Hepatocyte (in vitro differentiated cells): Measurements from ENCODE around the gene LDLRAD1.

Experiments
- EZH2 ChIP-seq: fragments of 200-600 bp; sonication (generic); IDR thresholded peaks from 2 replicates; pipeline ENCODE4 v1.6.1; 2016; ENCODE audit warnings: antibody characterized with exemption, mild to moderate bottlenecking, borderline replicate concordance
- EZH2phosphoT487 ChIP-seq: fragments of 200-600 bp; sonication (generic); IDR thresholded peaks from one replicate; pipeline ENCODE4 v1.6.1; 2018; ENCODE audit warnings: antibody characterized with exemption, mild to moderate bottlenecking, low read depth, moderate library complexity; ENCODE audit not compliant: unreplicated experiment, severe bottlenecking
- TF ChIP-seq, protein P1 (sequence below): fragments of 200-600 bp; sonication (generic); IDR thresholded peaks from 2 replicates; pipeline ENCODE4 v1.5.1; 2016; ENCODE audit warnings: antibody characterized with exemption, mild to moderate bottlenecking; ENCODE audit not compliant: poor library complexity

DNA sequence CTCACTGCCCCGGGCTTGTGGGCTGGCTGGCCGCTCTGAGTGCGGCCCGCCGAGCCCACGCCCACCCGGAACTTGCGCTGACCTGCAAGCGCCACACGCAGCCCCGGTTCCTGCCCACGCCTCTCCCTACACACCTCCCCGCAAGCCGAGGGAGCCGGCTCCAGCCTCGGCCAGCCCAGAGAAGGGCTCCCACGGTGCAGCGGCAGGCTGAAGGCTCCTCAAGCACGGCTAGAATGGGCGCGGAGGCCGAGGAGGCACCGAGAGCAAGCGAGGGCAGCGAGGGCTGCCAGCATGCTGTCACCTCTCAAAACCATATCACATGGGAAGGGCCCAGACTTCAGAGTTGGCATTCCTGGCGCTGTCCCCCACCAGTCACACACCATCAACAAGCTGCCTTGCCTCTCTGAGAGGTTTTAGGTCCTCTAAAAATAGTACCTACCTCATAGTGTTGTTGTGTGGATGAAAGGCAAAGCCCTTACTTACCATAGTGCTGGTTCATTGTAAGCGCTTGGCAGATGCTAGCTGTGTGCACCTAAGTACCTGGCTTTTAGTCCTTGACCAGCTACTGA lies 13.4 kb downstream of the LDLRAD1 start:
- TF ChIP-seq, protein P1, sequence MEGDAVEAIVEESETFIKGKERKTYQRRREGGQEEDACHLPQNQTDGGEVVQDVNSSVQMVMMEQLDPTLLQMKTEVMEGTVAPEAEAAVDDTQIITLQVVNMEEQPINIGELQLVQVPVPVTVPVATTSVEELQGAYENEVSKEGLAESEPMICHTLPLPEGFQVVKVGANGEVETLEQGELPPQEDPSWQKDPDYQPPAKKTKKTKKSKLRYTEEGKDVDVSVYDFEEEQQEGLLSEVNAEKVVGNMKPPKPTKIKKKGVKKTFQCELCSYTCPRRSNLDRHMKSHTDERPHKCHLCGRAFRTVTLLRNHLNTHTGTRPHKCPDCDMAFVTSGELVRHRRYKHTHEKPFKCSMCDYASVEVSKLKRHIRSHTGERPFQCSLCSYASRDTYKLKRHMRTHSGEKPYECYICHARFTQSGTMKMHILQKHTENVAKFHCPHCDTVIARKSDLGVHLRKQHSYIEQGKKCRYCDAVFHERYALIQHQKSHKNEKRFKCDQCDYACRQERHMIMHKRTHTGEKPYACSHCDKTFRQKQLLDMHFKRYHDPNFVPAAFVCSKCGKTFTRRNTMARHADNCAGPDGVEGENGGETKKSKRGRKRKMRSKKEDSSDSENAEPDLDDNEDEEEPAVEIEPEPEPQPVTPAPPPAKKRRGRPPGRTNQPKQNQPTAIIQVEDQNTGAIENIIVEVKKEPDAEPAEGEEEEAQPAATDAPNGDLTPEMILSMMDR, result no peak
- TF ChIP-seq EZH2 (no peak), EZH2phosphoT487 (no peak)
